Stomach (tissue), 9 donors: Measurements from ENCODE around the gene SUCO. TPM values are rescaled to one million over a fixed set of nuclear protein-coding genes. Genes with fewer than 3 reads are reported as not detected.
"Not testable (repeated sequence)": the region's sequence is repeated elsewhere in the genome, so short reads cannot be mapped to it uniquely, and the experiment has no call there.

Experiments used
- DNase-seq, 2 donors: peaks; one replicate each; pipeline versions ENCODE4 v3.0.0 to v3.0.0-alpha.2; 2013 to 2019
- H3K27ac ChIP-seq, 5 donors: fragments of 200-600 bp in 4 of 5; sonication (generic) in 4 of 5; one replicate each; pipeline ENCODE4 v1.5.1; 2013 to 2019; ENCODE audit warnings: mild to moderate bottlenecking in 1 of 5, moderate library complexity in 1 of 5
- H3K27me3 ChIP-seq, 3 donors: fragments of 200-600 bp; sonication (generic); one replicate each; pipeline ENCODE4 v1.5.1; 2017 to 2019; ENCODE audit warnings: mixed run types in 1 of 3
- H3K36me3 ChIP-seq, 4 donors: fragments of 200-600 bp; sonication (generic); 1 replicate in 3 of 4; 2 replicates in 1 of 4; pipeline ENCODE4 v1.5.1; 2016 to 2019
- H3K4me1 ChIP-seq, 4 donors: fragments of 200-600 bp; sonication (generic); one replicate each; pipeline ENCODE4 v1.5.1; 2016 to 2019
- H3K4me3 ChIP-seq, 4 donors: fragments of 200-600 bp; sonication (generic) in 3 of 4; one replicate each; pipeline ENCODE4 v1.5.1; 2016 to 2019; ENCODE audit warnings: mild to moderate bottlenecking in 1 of 4
- H3K9me3 ChIP-seq, 4 donors: fragments of 200-600 bp; sonication (generic); one replicate each; pipeline ENCODE4 v1.5.1; 2016 to 2019
- CTCF ChIP-seq, 7 experiments: fragments of 450-650 bp in 4 of 7; fragments of 200-600 bp in 3 of 7; sonication (generic) in 3 of 7; IDR thresholded peaks; one replicate each; pipeline ENCODE4 v1.5.1; 2016 to 2019; ENCODE audit warnings: antibody characterized with exemption in 7 of 7, control low read depth in 2 of 7, mild to moderate bottlenecking in 1 of 7
- EP300 ChIP-seq: sonication (generic); formaldehyde crosslinking; IDR thresholded peaks from one replicate; pipeline ENCODE4 v1.6.1; 2017; ENCODE audit warnings: antibody characterized with exemption
- POLR2A ChIP-seq, 4 donors: fragments of 450-650 bp; IDR thresholded peaks; one replicate each; pipeline ENCODE4 v1.6.1; 2016; ENCODE audit warnings: antibody characterized with exemption in 4 of 4, control low read depth in 2 of 4, mild to moderate bottlenecking in 1 of 4, moderate library complexity in 1 of 4
- POLR2AphosphoS5 ChIP-seq, 3 donors: sonication (generic); formaldehyde crosslinking; IDR thresholded peaks; one replicate each; pipeline ENCODE4 v1.6.1; 2016; ENCODE audit warnings: antibody characterized with exemption in 3 of 3
- WGBS, 5 donors: extraction: QIAGEN DNeasy Blood & Tissue Kit in 3 of 5; methylation state at CpG; one replicate each; pipeline versions ENCODE4 v1.1.5 to v1.1.7; 2013 to 2018; 5-methylcytosine and 5-hydroxymethylcytosine counted together
- intact Hi-C: fragments of 100-400 bp; cut with DNase I; formaldehyde crosslinking; loops from one replicate; pipeline ENCODE4 v1.15.1; 2023; ENCODE audit warnings: low total_unique reads
- polyA plus RNA-seq, 3 donors: library from polyadenylated mRNA; stranded (reverse); fragments of 200-250 nt; gene quantifications; one replicate each; pipeline ENCODE4 v1.2.3, GENCODE V29; 2013
- total RNA-seq, 5 donors: library from RNA; depleted of rRNA; stranded (reverse); fragments of >200 nt; gene quantifications; one replicate each; pipeline versions ENCODE4 v1.1.0 to v1.2.3, GENCODE V29; 2014 to 2016
- donor health status: healthy with polysubstance abuse.
- donor health status: Bipolar disorder and iron deficiency.
- donor health status: healthy.

SUCO gene
- total and polyA plus RNA-seq, 8 donors: 4.9 to 83.7 (median 15.8) TPM

DNA sequence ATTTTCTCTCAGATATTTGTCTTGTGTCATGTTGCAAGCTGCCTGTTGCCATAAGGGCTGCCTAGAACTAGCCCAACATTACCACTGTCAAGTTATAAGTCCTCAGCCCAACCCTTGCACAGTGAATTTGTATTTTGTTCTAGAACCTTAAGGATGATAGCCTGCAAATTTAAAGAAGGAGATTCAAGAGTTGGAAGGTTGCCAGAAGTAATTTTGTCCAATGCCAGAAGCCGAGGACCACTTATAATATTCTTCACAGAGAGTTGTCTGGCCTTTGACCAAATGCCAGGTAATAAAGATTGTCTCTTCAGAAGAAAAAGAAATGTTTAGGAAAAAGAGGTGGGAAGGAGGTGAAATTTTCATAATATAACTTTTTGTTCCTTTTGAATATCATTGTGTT lies 40.5 kb upstream of the SUCO start:
- H3K9me3 ChIP-seq: no peaks in the 10 kb centered on the region
- no peak overlapping the region for H3K27ac ChIP-seq
- H3K4me3 ChIP-seq: no peak overlapping the region
- H3K36me3 ChIP-seq: no peaks in the 10 kb centered on the region
- no peaks in the 10 kb centered on the region for H3K27me3 ChIP-seq
- TF ChIP-seq POLR2AphosphoS5 (IDR thresholded peaks at IDR 0.05) (no peak), POLR2A (IDR thresholded peaks at IDR 0.05) (no peak)
- intact Hi-C loops: no loop called here
- WGBS, 5 donors: 67 to 90% (median 83%) methylated on average over 1 of the region's 1 CpG
- H3K4me1 ChIP-seq: peaks cover 0 to 13% (median 8%) of the 10 kb centered on the region in 4 donors
- DNase-seq: no peak

DNA sequence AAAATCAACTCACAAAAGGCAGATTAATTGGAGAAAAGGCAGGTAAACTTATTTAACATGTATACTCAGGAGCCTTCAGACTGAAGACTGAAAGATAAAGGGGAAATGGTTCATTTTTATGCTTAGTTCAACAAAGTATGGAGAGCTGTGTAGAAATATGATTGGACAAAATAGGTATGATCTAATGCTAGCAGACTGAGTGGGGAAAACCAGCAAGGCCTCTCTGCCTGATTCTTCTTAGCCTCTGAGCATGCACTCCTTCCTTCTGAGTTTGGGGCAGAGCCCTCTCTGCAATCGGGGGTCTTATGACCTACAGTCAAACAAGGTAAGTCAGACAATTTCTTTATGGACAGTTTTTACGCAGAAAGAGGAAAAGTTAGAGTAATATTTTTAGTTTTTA lies 38.8 kb upstream of the SUCO start:
- peaks cover 0 to 15% (median 10%) of the 10 kb centered on the region in 4 donors for H3K4me1 ChIP-seq
- H3K4me3 ChIP-seq: no peak overlapping the region
- no peaks in the 10 kb centered on the region for H3K9me3 ChIP-seq
- intact Hi-C loops: no loop called here
- no peaks in the 10 kb centered on the region for H3K27me3 ChIP-seq
- WGBS, 5 donors: 93 to 98% (median 95%) methylated on average over 2 of the region's 2 CpGs
- H3K27ac ChIP-seq: no peak overlapping the region
- TF ChIP-seq EP300 (no peak), CTCF (IDR thresholded peaks at IDR 0.05) (no peak), POLR2A (IDR thresholded peaks at IDR 0.05) (no peak), POLR2AphosphoS5 (IDR thresholded peaks at IDR 0.05) (no peak)
- DNase-seq: no peak
- H3K36me3 ChIP-seq: no peaks in the 10 kb centered on the region

DNA sequence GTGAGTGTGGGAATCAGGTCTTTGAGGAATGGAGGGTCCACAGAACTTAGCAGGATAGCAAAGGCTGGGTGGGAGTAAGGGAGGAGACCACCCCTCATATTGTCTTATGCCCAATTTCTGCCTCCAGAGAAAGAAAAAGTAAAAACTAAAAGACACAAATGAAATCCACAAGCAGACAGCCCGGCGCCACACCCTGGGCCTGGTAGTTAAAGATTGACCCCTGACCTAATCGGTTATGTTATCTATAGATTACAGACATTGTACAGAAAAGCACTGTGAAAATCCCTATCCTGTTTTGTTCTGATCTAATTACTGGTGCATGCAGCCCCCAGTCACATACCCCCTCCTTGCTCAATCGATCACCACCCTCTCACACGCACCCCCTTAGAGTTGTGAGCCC lies 36.8 kb upstream of the SUCO start:
- DNase-seq, H3K27ac ChIP-seq, H3K4me3 ChIP-seq, H3K9me3 ChIP-seq, intact Hi-C loops, H3K36me3 ChIP-seq, H3K27me3 ChIP-seq: not testable (repeated sequence)
- 71 to 89% (median 82%) methylated on average over 5 of the region's 5 CpGs for WGBS, 5 donors
- peaks cover 0 to 15% (median 10%) of the 10 kb centered on the region in 4 donors for H3K4me1 ChIP-seq

DNA sequence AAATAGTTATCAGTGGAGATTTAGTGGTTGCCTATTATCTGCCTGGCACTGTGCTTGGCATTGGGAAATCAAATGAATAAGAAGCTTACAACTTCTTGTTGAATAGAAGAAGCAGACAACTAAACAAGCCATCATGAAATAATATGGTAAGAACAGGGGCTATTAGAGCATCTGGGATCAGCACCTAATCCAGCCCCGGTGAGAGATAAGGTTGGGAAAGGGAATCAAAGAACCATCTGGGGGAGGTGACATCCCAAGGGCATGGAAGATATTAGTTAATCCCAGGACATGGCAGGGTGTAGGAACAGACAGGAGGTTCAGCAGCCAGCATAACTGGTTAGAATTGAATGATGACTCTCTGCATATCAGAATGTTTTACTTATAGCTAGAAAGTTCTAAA lies 36.3 kb upstream of the SUCO start:
- H3K4me3 ChIP-seq: no peak overlapping the region
- TF ChIP-seq EP300: no peak
- TF ChIP-seq CTCF (IDR thresholded peaks at IDR 0.05): no peak
- no peak for TF ChIP-seq POLR2AphosphoS5 (IDR thresholded peaks at IDR 0.05)
- no peak for TF ChIP-seq POLR2A (IDR thresholded peaks at IDR 0.05)
- H3K9me3 ChIP-seq: no peaks in the 10 kb centered on the region
- H3K4me1 ChIP-seq: peaks cover 0 to 15% (median 10%) of the 10 kb centered on the region in 4 donors
- H3K27ac ChIP-seq: no peak overlapping the region
- WGBS, 5 donors: 44 to 59% (median 58%) methylated on average over 1 of the region's 1 CpG
- H3K36me3 ChIP-seq: no peaks in the 10 kb centered on the region
- H3K27me3 ChIP-seq: no peaks in the 10 kb centered on the region
- no peak for DNase-seq
- intact Hi-C loops: no loop called here

DNA sequence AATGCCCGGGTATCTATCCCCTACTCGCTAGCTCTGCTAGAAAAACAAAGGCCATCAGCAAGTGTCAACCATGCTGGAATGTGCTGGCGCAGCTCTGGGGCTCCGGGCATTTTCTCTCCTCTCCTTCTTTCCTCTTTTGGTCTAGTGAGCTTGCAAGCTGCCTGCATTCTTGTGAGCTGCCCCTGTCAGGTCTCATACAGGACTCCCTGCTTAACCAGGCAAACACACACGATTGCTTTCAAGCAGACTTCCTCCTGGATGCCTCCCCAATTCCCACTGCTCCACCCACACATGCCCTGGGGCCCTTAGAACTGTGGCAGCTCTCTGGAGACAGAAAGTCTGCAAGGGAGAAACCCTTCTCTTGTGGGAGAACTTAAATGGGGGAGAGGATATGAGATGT lies 35.7 kb upstream of the SUCO start:
- TF ChIP-seq POLR2A (IDR thresholded peaks at IDR 0.05) (no peak), EP300 (no peak), CTCF (IDR thresholded peaks at IDR 0.05) (no peak), POLR2AphosphoS5 (IDR thresholded peaks at IDR 0.05) (no peak)
- WGBS, 5 donors: 18 to 28% (median 25%) methylated on average over 5 of the region's 5 CpGs
- peak in 1 of 2 donors; percentile 48 for DNase-seq
- Histone ChIP-seq H3K27me3 (no peaks in the 10 kb centered on the region), H3K36me3 (no peaks in the 10 kb centered on the region), H3K27ac (no peak overlapping the region), H3K4me1 (peaks cover 0 to 15% (median 10%) of the 10 kb centered on the region in 4 donors), H3K4me3 (no peak overlapping the region), H3K9me3 (no peaks in the 10 kb centered on the region)
- intact Hi-C loops: no loop called here
